Motor neuron (in vitro differentiated cells): ENCODE measurements around the gene RNASE8. TPM values are rescaled to one million over a fixed set of nuclear protein-coding genes. Genes with fewer than 3 reads are reported as not detected.
A peak's percentile ranks its signal among the peaks of the same experiment; 100 is the strongest.
"Not testable (repeated sequence)": the region's sequence is repeated elsewhere in the genome, so short reads cannot be mapped to it uniquely, and the experiment has no call there.

Source experiments
- ATAC-seq, 8 experiments: fragments of 200-7000 bp; cut with Tn5 transposase; replicated peaks in 6 of 8; 2 replicates each; pipeline ENCODE4 v1.8.0; 2021; ENCODE audit warnings: mild to moderate bottlenecking in 8 of 8, moderate library complexity in 8 of 8
- H3K27ac ChIP-seq, 2 donors: fragments of 250-450 bp; sonication (Bioruptor Pico); 2 replicates each; pipeline ENCODE4 v1.9.0; 2021; ENCODE audit warnings: antibody characterized with exemption in 2 of 2, mild to moderate bottlenecking in 2 of 2, moderate library complexity in 1 of 2
- H3K4me1 ChIP-seq, 2 donors: fragments of 250-450 bp; sonication (Bioruptor Pico); replicated peaks in 1 of 2; 2 replicates each; pipeline ENCODE4 v1.6.1; 2021; ENCODE audit warnings: antibody characterized with exemption in 2 of 2, mild to moderate bottlenecking in 2 of 2, moderate library complexity in 1 of 2
- H3K4me3 ChIP-seq, 5 donors: fragments of 250-450 bp; sonication (Bioruptor Pico); 2 replicates each; pipeline ENCODE4 v1.9.0; 2021; ENCODE audit warnings: antibody characterized with exemption in 5 of 5, mild to moderate bottlenecking in 5 of 5, moderate library complexity in 4 of 5
- WGBS, 10 experiments: fragments of 450-650 bp; shearing (Covaris generic); methylation state at CpG; one replicate each; pipeline ENCODE4 v1.0.0; 2022; 5-methylcytosine and 5-hydroxymethylcytosine counted together
- in situ Hi-C, 9 experiments: fragments of 400-800 bp; cut with MboI; loops; one replicate each; pipeline ENCODE4 v1.15.0; 2021; ENCODE audit warnings: low sequenced_read_pairs in 9 of 9, low pct_unique_long_range_greater_than_20kb in 2 of 9; ENCODE audit not compliant: unreplicated experiment in 9 of 9
- total RNA-seq, 8 experiments: library from RNA; unstranded; fragments of 300-600 nt; gene quantifications; 2 replicates each; pipeline versions ENCODE4 v1.2.3 to v1.2.4, GENCODE V29; 2022

RNASE8 gene
- under 1 TPM in 2 of 8 experiments, not detected in 6; 0.22 to 0.95 TPM for total RNA-seq

- in situ Hi-C loops = no loop called here
- Histone ChIP-seq H3K4me3 (no peak within 1 kb of the TSS), H3K27ac (no peak within 1 kb of the TSS), H3K4me1 (peaks cover 0 to 4% of the 10 kb centered on the region in 2 donors)
- WGBS, 10 experiments = 8 to 90% (median 56%) methylated on average over 2 to 5 of the region's 8 CpGs; no CpG with 5 or more reads in 3 of the 10 experiments
- ATAC-seq = peak in 5 of 8 experiments; percentile 13 to 78 (median 39)
Observed at GRCh38 chr14:21057803-21058675, at the start of gene RNASE8. TSS of gene RNASE8 (plus strand) at chr14:21057822. CDS start at chr14:21057893, 71 bp downstream.

GRCh38 chr14:21009721-21010120 lies 47.9 kb upstream of the RNASE8 start:
- H3K27ac ChIP-seq, H3K4me3 ChIP-seq, H3K4me1 ChIP-seq, ATAC-seq: not testable (repeated sequence)
- 0 to 67% (median 38%) methylated on average over 1 to 3 of the region's 3 CpGs; no CpG with 5 or more reads in 2 of the 10 experiments for WGBS, 10 experiments
- in situ Hi-C loops = loop anchor here in 1 of 9 experiments (25.0 kb wide), 1 partner anchor 103 kb away; the partner anchor contains the start of gene TMEM253

- H3K27ac ChIP-seq = no peak overlapping the region
- no peak for ATAC-seq
- H3K4me1 ChIP-seq = peaks cover 3 to 4% of the 10 kb centered on the region in 2 donors
- H3K4me3 ChIP-seq = no peak overlapping the region
- WGBS, 10 experiments = 80 to 83% methylated on average over 1 of the region's 1 CpG; no CpG with 5 or more reads in 8 of the 10 experiments
- in situ Hi-C loops = loop anchor here in 1 of 9 experiments (25.0 kb wide), 1 partner anchor 101 kb away; the partner anchor contains the start of gene TMEM253
Observed at GRCh38 chr14:21011136-21011535, 46.5 kb upstream of the RNASE8 start.

- Histone ChIP-seq H3K27ac (no peak overlapping the region), H3K4me1 (peaks cover 3 to 4% of the 10 kb centered on the region in 2 donors), H3K4me3 (no peak overlapping the region)
- in situ Hi-C loops = loop anchor here in 1 of 9 experiments (25.0 kb wide), 1 partner anchor 98 kb away; the partner anchor contains the start of gene TMEM253
- ATAC-seq = peak; percentile 92 to 98 (median 96)
- WGBS, 10 experiments = 0 to 20% (median 0%) methylated on average over 1 to 4 of the region's 4 CpGs; no CpG with 5 or more reads in 4 of the 10 experiments
Observed at GRCh38 chr14:21014761-21015190, 42.8 kb upstream of the RNASE8 start.

GRCh38 chr14:21015312-21015711 lies 42.3 kb upstream of the RNASE8 start:
- Histone ChIP-seq H3K4me3 (no peak overlapping the region), H3K4me1 (peaks cover 3 to 4% of the 10 kb centered on the region in 2 donors), H3K27ac (no peak overlapping the region)
- in situ Hi-C loops = loop anchor here in 1 of 9 experiments (25.0 kb wide), 1 partner anchor 97 kb away; the partner anchor contains the start of gene TMEM253
- WGBS, 10 experiments = 10 to 100% (median 81%) methylated on average over 1 to 6 of the region's 6 CpGs; no CpG with 5 or more reads in 4 of the 10 experiments
- peak in 1 of 8 experiments; percentile 4 for ATAC-seq

GRCh38 chr14:21016413-21017190 lies 41.0 kb upstream of the RNASE8 start:
- 33 to 100% (median 68%) methylated on average over 1 to 7 of the region's 9 CpGs; no CpG with 5 or more reads in 2 of the 10 experiments for WGBS, 10 experiments
- in situ Hi-C loops = loop anchor here in 1 of 9 experiments (25.0 kb wide), 1 partner anchor 96 kb away; the partner anchor contains the start of gene TMEM253
- Histone ChIP-seq H3K4me1 (peaks cover 3 to 4% of the 10 kb centered on the region in 2 donors), H3K27ac (no peak overlapping the region), H3K4me3 (no peak overlapping the region)
- no peak for ATAC-seq

- 81 to 98% (median 94%) methylated on average over 5 to 12 of the region's 28 CpGs; no CpG with 5 or more reads in 4 of the 10 experiments for WGBS, 10 experiments
- Histone ChIP-seq H3K4me1 (peaks cover 3 to 4% of the 10 kb centered on the region in 2 donors), H3K4me3 (no peak overlapping the region), H3K27ac (no peak overlapping the region)
- in situ Hi-C loops = loop anchor here in 1 of 9 experiments (25.0 kb wide), 1 partner anchor 95 kb away; the partner anchor contains the start of gene TMEM253
- no peak for ATAC-seq
Observed at GRCh38 chr14:21017528-21018245, 39.9 kb upstream of the RNASE8 start.

- no peak for ATAC-seq
- H3K4me3 ChIP-seq = no peak overlapping the region
- no peak overlapping the region for H3K27ac ChIP-seq
- peaks cover 3 to 4% of the 10 kb centered on the region in 2 donors for H3K4me1 ChIP-seq
- in situ Hi-C loops = loop anchor here in 1 of 9 experiments (25.0 kb wide), 1 partner anchor 94 kb away; the partner anchor contains the start of gene TMEM253
- WGBS, 10 experiments = 66 to 100% (median 88%) methylated on average over 1 to 6 of the region's 7 CpGs; no CpG with 5 or more reads in 4 of the 10 experiments
Observed at GRCh38 chr14:21018286-21018685, 39.3 kb upstream of the RNASE8 start.

GRCh38 chr14:21018781-21019180 lies 38.8 kb upstream of the RNASE8 start:
- 80 to 100% (median 92%) methylated on average over 1 to 3 of the region's 3 CpGs; no CpG with 5 or more reads in 5 of the 10 experiments for WGBS, 10 experiments
- in situ Hi-C loops = loop anchor here in 1 of 9 experiments (25.0 kb wide), 1 partner anchor 94 kb away; the partner anchor contains the start of gene TMEM253
- Histone ChIP-seq H3K27ac (no peak overlapping the region), H3K4me1 (peaks cover 3 to 4% of the 10 kb centered on the region in 2 donors), H3K4me3 (no peak overlapping the region)
- no peak for ATAC-seq

GRCh38 chr14:21019366-21019765 lies 38.3 kb upstream of the RNASE8 start:
- in situ Hi-C loops = loop anchor here in 1 of 9 experiments (25.0 kb wide), 1 partner anchor 93 kb away; the partner anchor contains the start of gene TMEM253
- Histone ChIP-seq H3K4me1 (peaks cover 3 to 4% of the 10 kb centered on the region in 2 donors), H3K4me3 (no peak overlapping the region), H3K27ac (no peak overlapping the region)
- no peak for ATAC-seq
- WGBS, 10 experiments = 20 to 40% (median 33%) methylated on average over 1 of the region's 1 CpG; no CpG with 5 or more reads in 6 of the 10 experiments

GRCh38 chr14:21020977-21021545 lies 36.6 kb upstream of the RNASE8 start:
- no peak for ATAC-seq
- WGBS, 10 experiments = 20 to 100% (median 90%) methylated on average over 1 to 5 of the region's 5 CpGs; no CpG with 5 or more reads in 3 of the 10 experiments
- Histone ChIP-seq H3K27ac (no peak overlapping the region), H3K4me1 (no peaks in the 10 kb centered on the region), H3K4me3 (no peak overlapping the region)
- in situ Hi-C loops = loop anchor here in 1 of 9 experiments (25.0 kb wide), 1 partner anchor 91 kb away; the partner anchor contains the start of gene TMEM253
